Middle frontal gyrus (tissue), 1 donor: Measurements from ENCODE around the gene FZD10.

Experiments used
- DNase-seq: peaks from one replicate; pipeline ENCODE4 v3.0.0-alpha.2; 2015; ENCODE audit warnings: low spot score; ENCODE audit errors: extremely low spot score

FZD10 gene

GRCh38 chr12:130131025-130131424 is 31.2 kb upstream of the FZD10 start:
- DNase-seq: no peak

GRCh38 chr12:130131801-130132200 is 30.5 kb upstream of the FZD10 start:
- DNase-seq: no peak

DNA sequence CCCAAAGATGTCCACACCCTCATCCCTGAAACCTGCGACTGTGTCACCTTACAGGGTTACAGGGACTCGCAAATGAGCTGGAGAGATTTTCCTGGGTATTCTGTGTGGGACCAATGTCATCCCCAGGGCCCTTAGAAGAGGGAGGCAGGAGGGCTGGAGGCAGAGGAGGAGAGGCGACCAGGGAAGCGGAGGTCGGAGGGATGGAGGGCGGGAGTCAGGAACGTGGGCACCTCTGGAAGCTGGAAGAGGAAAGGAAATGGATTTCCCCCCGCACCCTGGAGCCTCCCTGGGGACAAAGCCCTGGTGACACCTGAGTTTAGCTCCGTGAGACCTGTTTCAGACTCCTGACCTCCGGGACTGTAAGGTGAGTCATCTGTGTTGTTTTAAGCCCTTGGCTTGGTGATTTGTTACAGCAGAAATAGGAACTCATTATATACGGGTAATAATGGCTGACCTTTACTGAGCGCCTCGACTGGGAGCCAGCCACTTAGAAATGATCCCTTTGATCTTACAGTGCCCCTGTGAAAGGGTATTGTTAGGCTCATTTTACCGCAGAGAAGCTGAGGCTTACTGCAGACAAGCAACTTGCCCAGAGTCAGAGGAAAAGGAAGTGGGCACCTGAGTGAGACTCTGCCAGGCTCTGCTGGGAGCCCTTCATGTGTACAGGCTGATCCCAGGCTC is 29.3 kb upstream of the FZD10 start:
- DNase-seq: no peak

- no peak for DNase-seq
Measured at GRCh38 chr12:130133851-130134562, 28.3 kb upstream of the FZD10 start.

DNA sequence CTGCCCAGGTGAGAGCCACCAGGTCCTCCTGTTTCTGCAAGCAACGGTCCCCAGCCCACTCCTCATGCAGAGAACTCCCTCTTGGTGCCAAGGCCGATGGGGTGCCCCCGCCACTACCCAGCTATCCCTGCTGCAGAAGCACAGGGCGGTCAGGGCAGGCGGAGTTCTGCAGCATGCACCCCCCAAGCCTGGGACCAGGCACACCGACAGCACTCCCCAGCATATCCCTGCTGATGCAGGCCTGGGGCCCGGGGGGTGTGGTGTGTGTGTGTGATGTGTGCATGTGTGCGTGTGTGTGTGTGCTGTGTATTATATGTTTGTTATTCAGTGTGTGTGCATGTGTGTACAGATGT is 27.7 kb upstream of the FZD10 start:
- DNase-seq: no peak

DNA sequence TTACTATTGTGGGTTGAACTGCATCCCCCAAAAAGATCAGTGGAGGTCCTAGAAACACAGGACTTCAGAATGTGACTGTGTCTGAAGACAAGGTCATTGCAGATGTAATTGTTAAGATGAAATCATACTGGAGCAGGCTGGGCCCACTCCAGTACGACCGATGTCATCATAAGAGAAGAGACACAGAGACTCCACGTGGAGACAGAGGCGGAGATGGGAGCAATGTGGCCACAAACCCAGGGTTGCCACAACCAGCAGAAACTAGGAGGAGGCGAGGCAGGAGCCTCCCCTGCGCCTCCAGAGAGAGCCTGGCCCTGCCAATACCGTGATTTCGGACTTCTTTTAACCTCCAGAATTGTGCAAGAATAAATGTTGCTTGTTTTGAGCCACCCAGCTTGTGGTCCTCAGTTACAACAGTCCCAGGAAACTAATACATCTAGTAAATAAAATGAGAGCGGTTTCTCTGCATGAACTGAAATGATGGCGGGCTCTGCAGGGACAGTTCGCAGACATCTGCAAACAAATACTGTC is 25.7 kb upstream of the FZD10 start:
- DNase-seq: no peak

GRCh38 chr12:130137040-130138018 is 24.9 kb upstream of the FZD10 start:
- DNase-seq: no peak

- no peak for DNase-seq
Measured at GRCh38 chr12:130138478-130138877, 23.8 kb upstream of the FZD10 start.

DNA sequence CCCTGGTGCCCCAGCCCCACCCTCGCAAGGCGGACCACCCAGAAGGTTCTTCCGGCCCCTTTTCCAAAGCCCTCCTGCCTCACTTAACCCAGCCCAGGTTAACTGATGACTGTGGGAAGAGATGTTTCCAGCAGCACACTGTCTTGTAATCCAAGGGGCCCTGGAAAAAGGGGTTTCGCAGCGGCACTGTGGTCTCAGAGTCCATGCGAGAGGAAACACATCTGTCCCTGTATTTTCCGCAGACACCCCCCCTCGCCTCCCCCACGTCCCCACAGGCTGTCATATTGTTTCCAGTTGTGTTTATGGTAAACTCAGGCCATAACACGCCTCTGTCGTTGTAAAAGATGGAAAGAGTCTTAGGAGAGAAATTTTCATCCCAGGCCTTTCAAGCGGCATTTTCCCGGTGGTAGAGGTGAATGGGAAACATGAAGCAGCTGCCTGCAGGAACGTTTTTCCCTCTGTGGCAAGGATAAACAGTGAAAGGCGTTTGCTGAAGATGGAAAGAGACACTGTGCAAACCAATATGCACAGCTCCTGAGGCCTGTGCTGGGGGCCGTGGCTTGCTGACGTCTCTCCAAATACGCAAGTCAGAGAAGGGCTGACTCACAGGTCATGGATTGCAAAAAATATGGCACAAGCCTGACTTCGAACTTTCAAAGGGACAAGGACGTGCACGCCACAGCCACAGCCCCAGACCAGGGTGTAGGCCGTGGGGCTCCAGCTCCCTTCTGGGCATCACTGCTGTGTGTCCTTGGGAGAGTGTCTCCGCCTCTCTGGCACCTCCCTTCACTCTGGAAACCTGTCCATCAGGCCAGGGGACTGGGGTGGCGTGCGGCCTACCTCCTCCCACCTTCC is 22.5 kb upstream of the FZD10 start:
- DNase-seq: no peak

GRCh38 chr12:130141105-130141504 is 21.2 kb upstream of the FZD10 start:
- DNase-seq: no peak

DNA sequence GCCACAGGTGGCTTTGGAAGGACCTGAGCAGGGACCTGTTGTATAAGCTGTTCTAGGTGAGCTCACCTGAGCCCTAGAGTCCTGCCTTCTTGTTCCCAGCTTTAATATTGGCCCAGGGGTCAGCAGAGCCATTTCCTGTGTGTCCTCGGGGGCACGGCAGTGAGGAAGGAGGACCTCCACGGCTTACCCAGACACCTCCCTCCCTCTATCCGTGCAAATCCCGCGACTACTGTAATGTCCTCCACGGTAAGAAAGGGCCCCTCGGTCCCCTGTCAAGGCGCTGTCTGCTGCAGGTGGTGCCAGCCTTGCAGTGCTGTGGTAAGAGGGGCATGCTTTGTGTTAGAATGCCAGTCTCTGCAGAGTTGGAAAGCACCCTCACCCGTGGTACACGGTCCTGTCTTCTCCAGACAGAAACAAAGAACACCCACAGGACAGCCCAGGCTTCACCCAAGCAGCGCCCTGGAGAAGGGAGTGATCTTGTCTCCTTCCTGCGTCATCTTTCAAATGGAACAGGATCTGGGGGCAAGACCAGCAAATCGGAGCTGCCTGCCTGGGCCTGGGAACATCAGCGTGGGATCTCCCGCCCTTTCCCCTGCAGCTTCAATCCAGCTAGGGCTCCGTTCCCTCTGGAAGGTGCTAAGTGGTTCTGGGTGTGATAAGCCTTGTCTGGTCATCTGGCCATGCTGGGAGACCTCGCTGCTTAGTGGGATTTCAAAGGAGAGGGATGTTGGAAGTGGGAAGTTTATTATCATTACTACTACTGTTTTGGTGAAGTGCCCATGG is 20.2 kb upstream of the FZD10 start:
- DNase-seq: no peak

- DNase-seq: no peak
Measured at GRCh38 chr12:130142736-130143135, 19.5 kb upstream of the FZD10 start.

GRCh38 chr12:130143136-130143535 is 19.1 kb upstream of the FZD10 start:
- DNase-seq: no peak

GRCh38 chr12:130144256-130144655 is 18.0 kb upstream of the FZD10 start:
- DNase-seq: no peak

GRCh38 chr12:130145731-130146130 is 16.5 kb upstream of the FZD10 start:
- no peak for DNase-seq

GRCh38 chr12:130146176-130146931 is 15.9 kb upstream of the FZD10 start:
- no peak for DNase-seq

DNA sequence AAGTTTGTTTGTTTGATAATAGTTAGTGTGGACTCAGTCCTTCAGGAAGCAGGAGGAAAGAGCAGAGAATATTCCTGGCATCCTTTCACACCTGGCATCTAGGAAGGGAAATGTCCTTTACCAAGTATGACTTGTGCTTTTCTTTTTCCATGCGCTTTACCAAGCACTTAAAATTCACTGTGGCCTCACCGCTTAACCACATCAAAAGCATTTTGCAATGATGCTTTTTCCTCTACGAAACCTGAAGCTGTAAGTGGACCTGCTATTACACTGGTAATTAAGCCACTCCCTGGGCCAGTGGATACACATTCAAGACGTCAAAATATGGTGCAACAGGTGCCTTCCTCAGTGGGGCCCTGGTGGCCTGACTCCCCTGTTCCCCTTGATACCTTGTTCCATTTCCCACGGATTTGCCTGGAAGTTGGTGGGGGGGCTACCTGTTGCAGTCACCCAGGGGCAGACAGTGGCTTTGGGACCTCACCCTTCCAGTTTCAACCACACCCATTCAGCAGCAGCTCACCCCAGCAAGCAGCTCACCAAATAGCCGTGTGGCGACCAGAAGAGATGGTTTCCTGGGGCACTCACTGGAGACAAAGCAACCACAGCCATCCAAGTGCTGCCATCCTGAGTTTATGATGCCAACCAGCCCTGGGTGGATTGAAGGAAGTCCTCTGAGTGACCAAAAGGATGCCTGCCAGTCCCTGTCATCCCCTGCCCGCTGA is 14.2 kb upstream of the FZD10 start:
- DNase-seq: no peak

DNA sequence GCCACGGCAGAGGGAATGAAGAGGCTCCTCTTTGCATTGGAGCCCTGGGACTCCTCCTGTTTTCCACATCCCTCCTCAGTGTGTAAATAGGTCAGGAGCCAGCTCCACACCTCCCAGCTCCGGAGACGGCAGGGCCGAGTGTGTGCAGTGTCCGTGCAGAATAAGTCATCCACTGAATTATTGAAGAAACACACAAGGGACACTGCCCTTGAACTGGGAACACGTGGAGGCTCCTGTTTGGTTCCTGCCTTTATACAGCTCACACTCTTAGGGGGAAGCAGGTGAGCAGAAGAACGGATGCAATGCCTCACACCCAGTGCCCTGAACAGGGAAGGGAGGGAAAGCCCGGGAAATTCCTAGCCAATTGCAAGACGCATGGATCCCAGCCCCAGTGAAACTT is 10.4 kb upstream of the FZD10 start:
- DNase-seq: no peak

DNA sequence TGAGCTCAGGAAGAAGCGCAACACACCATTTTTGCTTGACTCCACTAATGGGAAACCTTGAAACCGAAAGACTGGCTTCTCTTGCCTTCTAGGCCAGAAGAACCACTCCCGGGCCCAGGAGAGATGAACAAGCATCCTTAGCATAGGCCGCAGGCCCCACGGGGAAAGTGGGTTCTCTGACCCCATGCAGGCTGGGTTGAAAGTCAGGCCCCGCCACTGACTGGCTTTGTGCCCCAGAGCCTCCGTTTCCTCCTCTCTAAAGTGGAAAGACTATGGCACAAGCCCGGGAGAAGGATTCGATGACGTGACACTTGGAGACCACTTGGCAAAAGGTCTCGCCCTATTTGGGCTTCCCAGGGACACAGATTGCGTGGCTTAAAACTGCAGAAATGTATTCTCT is 9.9 kb upstream of the FZD10 start:
- DNase-seq: no peak
